Measurements from ENCODE around the gene HHIPL1.

Gene HHIPL1

DNA sequence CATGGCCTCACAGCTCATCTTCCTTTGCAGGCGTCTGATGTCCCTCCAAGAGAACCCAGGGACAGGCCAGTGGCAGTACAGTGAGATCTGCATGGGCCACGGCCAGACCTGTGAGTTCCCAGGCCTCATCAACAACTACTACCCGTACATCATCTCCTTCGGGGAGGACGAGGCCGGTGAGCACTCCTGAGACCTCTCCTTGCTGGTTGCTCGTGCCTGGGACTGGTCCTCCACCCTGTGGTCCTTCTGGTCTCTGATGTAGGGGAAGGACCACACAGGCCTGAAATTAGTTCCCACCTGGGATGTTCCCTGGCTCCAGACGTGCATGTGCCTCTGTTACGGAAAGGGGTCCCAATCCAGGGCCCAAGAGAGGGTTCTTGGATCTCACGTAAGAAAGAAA lies 17.9 kb downstream of the HHIPL1 start:
- DNase-seq: no peak

GRCh38 chr14:99663386-99664057 lies 18.6 kb downstream of the HHIPL1 start:
- no peak for DNase-seq

GRCh38 chr14:99664058-99664936 lies 19.4 kb downstream of the HHIPL1 start:
- no peak for DNase-seq

DNA sequence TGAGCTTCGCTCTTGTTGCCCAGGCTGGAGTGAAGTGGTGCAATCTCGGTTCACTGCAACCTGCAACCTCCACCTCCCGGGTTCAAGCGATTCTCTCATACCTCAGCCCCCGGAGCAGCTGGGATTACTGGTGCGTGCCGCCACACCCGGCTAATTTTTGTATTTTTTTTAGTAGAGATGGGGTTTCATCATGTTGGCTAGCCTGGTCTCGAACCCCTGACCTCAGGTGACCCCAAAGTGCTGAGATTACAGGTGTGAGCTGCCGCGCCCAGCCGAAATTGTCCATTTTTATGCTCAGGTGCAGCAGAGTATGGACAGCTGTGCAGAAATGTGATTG lies 20.0 kb downstream of the HHIPL1 start:
- DNase-seq: no peak

DNA sequence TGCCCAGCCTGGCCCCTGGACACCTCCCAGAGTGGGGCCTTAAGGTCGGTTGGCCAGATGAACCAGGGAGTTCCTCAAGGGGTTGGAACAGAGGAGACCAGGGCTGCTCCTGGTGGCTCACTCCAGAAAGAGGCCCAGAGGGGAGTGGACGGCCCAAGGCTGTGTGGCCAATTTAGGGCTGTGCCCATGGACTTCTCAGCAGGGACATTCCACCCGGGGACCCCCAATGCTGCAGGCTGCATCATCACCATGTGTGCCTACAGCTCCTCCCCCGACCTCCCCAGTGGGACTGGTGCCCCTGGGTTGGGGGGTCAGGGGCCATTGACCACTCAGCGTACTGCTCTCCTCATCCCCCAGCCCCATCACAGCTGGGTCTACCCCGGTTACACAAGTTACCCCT lies 21.6 kb downstream of the HHIPL1 start:
- DNase-seq: no peak

DNA sequence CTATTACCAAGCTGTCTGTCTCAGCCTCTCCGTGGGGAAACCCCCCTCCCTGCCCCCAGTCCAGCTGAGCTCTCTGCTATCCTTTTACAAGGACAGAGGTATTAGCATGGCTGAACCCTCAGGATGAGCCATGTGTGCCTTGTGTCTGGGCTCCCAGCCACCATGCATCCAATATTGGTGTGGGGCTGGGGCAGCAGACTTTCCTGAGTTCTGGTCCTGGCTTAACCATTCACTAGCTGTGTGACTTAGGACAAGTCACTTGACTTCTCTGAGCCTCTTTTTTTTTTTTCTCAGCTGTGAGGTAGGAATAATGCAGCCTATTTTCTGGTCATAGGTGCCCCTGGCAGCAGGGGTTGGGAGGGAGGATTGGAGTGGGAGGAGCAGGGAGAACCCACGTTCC lies 22.1 kb downstream of the HHIPL1 start:
- no peak for DNase-seq

DNA sequence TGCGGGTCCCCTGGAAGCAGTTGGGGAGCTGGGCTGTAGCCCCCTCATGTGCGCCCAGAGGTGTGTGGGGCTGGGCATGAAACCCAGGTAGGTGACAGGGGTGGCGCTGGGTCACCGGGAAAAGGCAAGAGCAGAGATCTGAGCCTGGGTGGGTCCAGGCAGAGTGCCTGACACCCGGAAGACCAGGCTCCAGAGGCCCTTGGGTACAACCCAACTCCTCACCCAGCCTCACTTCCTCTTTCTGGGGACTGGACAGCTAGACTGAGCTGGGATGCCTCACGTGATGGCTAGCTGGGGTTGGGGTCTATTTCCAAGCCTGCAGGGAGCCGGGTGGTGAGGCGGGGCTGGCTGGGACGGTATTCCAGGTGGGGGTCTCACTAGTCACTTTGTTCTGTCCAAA lies 22.9 kb downstream of the HHIPL1 start:
- no peak for DNase-seq

GRCh38 chr14:99668307-99669295 lies 23.7 kb downstream of the HHIPL1 start:
- DNase-seq: no peak

- no peak for DNase-seq
These were observed 25.7 kb downstream of the HHIPL1 start for GRCh38 chr14:99670361-99671234.

DNA sequence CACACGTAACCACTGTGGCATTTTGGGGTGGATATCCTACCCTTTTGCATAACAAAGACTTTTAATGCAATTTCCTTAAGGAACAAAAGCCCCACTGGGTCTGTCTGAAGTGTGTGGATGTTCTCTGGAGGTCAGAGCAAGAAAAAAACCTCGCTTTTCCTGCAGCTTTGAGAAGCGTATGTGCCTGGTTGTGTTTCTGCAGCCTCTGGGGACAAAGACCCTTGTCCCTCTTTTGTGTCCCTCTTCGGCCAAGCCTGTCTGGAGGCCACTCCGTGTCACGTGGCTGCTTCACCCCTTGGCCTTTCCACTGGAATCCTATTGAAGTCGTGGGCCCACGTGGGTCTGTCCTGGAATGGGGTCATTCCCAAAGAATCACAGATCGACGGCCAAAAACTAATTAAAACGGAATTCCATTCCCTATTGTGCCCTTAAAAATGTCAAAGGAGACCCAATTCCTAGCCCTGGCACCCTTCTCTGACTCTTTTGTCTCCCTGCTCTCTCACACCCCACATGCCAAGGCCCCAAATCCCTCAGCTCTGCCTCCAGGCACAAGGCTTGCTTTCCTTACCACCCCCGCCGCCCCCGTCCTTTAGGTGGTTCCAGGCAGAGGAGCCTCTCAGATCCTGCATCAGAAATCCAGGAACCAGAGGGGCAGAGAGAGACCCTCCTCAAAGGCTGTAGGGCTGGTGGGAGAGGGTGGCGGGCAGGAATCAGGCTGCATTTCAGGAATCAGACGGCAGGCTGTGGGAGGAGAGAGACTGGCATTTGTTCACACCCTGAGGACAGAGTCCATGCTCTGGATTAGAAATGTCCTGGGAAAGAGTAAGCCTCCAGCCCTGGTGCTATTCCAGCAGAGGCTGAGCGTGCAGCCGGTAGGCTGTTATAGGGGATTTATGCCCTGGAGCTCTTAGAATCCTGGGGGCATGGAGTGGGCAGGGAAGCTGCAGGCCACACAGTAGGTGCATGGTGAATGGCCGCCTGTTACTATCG lies 26.6 kb downstream of the HHIPL1 start:
- no peak for DNase-seq

- DNase-seq: no peak
These were observed 27.8 kb downstream of the HHIPL1 start for GRCh38 chr14:99672506-99673304.

- DNase-seq: no peak
These were observed 28.6 kb downstream of the HHIPL1 start for GRCh38 chr14:99673305-99674063.

DNA sequence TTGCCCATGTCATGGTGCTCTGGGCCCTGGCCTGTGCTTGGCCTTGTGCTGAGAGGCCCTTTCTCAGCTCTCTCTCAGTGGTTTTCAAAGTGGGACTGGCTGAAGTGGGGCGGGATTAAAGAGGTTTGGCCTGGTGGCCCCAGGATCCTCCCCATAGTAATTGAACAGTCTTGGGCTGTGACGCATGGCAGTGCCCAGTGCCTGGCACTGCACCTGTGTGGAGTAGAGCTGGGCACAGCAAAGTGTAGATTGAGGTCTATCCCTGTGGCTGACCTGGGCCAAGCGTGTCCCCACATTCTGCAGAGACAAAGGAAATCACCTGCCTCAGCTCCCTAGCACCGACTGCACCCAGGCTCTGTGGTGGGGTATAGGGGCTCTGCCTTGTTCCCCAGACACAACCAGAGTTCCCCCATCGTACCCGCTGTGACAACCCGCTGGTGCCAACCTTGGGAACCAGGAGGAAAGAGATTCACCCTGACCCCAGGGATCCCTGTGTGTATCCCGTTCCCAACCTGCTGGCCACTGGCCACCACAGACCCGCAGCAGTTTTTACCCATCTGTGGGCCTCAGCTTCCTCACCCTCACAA lies 29.2 kb downstream of the HHIPL1 start:
- DNase-seq: no peak

GRCh38 chr14:99674776-99675381 lies 29.9 kb downstream of the HHIPL1 start:
- DNase-seq: no peak

DNA sequence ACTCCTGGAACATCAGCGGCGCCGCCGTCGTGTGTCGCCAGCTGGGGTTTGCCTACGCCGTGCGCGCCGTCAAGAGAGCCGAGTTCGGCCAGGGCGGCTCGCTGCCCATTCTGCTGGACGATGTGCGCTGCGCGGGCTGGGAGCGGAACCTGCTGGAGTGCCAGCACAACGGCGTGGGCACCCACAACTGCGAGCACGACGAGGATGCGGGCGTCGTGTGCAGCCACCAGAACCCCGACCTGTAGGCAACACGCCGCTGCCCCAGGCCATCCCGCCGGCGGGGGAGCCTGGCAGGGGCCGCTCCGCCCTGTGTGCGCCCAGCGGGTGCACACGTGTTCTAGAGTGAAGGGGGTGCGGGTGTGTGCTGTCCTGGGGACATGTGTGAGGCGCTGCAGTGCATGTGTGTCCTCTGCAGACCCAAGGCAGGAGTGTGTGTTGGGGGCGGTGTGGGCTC lies 30.5 kb downstream of the HHIPL1 start:
- DNase-seq: no peak

- DNase-seq: no peak
These were observed 31.0 kb downstream of the HHIPL1 start for GRCh38 chr14:99675951-99676350.

DNA sequence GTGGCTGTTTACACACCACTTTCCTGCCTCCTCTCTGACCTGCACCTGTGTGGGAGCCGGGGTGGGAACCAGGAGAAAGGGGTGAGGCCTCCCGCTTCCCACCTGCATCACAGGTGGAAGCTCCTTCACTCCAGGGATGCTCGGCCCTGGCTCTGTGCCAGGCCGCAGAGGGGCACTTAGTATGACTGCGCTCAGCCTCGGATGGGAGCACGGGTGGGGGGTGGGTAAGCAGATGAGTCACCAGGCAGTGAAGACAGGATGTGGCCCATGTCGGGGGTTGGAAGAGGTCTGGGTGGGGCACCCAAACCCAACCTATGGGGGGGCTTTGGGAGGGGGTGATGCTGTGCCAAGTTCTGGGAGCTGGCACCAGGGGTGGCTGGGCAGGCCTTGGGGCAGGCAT lies 31.7 kb downstream of the HHIPL1 start:
- no peak for DNase-seq
